Activated T-helper 1 cell treated with anti-CD3 and anti-CD28 coated beads, Interleukin-2, amount 50 U/mL, for 16 hours (primary cell): ENCODE results near the gene SH3RF3.

ENCODE experiments used
- DNase-seq, 2 donors: peaks; one replicate each; pipeline ENCODE4 v3.0.0-alpha.2; 2020; ENCODE audit warnings: low read depth in 1 of 2, low spot score in 1 of 2

Gene SH3RF3

GRCh38 chr2:109258376-109258775 is 129.4 kb downstream of the SH3RF3 start:
- DNase-seq = no peak

GRCh38 chr2:109258905-109259540 is 130.0 kb downstream of the SH3RF3 start:
- DNase-seq = no peak

GRCh38 chr2:109259671-109260070 is 130.7 kb downstream of the SH3RF3 start:
- DNase-seq = no peak

- no peak for DNase-seq
These were observed 131.3 kb downstream of the SH3RF3 start for GRCh38 chr2:109260116-109260855.

GRCh38 chr2:109260886-109261700 is 132.1 kb downstream of the SH3RF3 start:
- DNase-seq = no peak

GRCh38 chr2:109261906-109262631 is 133.1 kb downstream of the SH3RF3 start:
- no peak for DNase-seq

- no peak for DNase-seq
These were observed 135.8 kb downstream of the SH3RF3 start for GRCh38 chr2:109264595-109265328.

GRCh38 chr2:109265369-109265768 is 136.4 kb downstream of the SH3RF3 start:
- no peak for DNase-seq

- DNase-seq = no peak
These were observed 136.9 kb downstream of the SH3RF3 start for GRCh38 chr2:109265953-109266352.

GRCh38 chr2:109266496-109266895 is 137.5 kb downstream of the SH3RF3 start:
- no peak for DNase-seq

- DNase-seq = no peak
These were observed 138.2 kb downstream of the SH3RF3 start for GRCh38 chr2:109266998-109267854.

GRCh38 chr2:109268916-109269315 is 139.9 kb downstream of the SH3RF3 start:
- DNase-seq = no peak

GRCh38 chr2:109269706-109270504 is 140.9 kb downstream of the SH3RF3 start:
- no peak for DNase-seq

GRCh38 chr2:109270505-109271312 is 141.7 kb downstream of the SH3RF3 start:
- DNase-seq = no peak

- DNase-seq = no peak
These were observed 142.9 kb downstream of the SH3RF3 start for GRCh38 chr2:109271920-109272319.

GRCh38 chr2:109272461-109272860 is 143.5 kb downstream of the SH3RF3 start:
- no peak for DNase-seq

- no peak for DNase-seq
These were observed 146.4 kb downstream of the SH3RF3 start for GRCh38 chr2:109275120-109276012.
